Adipocyte (in vitro differentiated cells): ENCODE data around the gene RBBP7.

Experiments used
- DNase-seq: peaks from one replicate; pipeline ENCODE4 v3.0.0-alpha.2; 2015; ENCODE audit warnings: low read depth
- H3K27me3 ChIP-seq: replicated peaks from 2 replicates; pipeline ENCODE4 v1.7.0; 2013; ENCODE audit warnings: mild to moderate bottlenecking, low read length, moderate library complexity; ENCODE audit not compliant: control insufficient read depth, insufficient read depth
- H3K36me3 ChIP-seq: 2 replicates; pipeline ENCODE4 v1.7.0; 2013; ENCODE audit warnings: low read length, mild to moderate bottlenecking, moderate library complexity; ENCODE audit not compliant: control insufficient read depth, insufficient read depth, severe bottlenecking
- H3K4me1 ChIP-seq: 2 replicates; pipeline ENCODE4 v1.7.0; 2013; ENCODE audit warnings: mild to moderate bottlenecking, low read length, moderate library complexity; ENCODE audit not compliant: control insufficient read depth, insufficient read depth
- H3K4me3 ChIP-seq: 2 replicates; pipeline ENCODE4 v1.7.0; 2013; ENCODE audit warnings: mild to moderate bottlenecking, low read length, moderate library complexity
- H3K9ac ChIP-seq: 2 replicates; pipeline ENCODE4 v1.7.0; 2013; ENCODE audit warnings: mild to moderate bottlenecking, low read length, moderate library complexity
- H3K9me3 ChIP-seq: 2 replicates; pipeline ENCODE4 v1.7.0; 2013; ENCODE audit warnings: mild to moderate bottlenecking, low read length, moderate library complexity; ENCODE audit not compliant: control insufficient read depth

The RBBP7 gene

DNA sequence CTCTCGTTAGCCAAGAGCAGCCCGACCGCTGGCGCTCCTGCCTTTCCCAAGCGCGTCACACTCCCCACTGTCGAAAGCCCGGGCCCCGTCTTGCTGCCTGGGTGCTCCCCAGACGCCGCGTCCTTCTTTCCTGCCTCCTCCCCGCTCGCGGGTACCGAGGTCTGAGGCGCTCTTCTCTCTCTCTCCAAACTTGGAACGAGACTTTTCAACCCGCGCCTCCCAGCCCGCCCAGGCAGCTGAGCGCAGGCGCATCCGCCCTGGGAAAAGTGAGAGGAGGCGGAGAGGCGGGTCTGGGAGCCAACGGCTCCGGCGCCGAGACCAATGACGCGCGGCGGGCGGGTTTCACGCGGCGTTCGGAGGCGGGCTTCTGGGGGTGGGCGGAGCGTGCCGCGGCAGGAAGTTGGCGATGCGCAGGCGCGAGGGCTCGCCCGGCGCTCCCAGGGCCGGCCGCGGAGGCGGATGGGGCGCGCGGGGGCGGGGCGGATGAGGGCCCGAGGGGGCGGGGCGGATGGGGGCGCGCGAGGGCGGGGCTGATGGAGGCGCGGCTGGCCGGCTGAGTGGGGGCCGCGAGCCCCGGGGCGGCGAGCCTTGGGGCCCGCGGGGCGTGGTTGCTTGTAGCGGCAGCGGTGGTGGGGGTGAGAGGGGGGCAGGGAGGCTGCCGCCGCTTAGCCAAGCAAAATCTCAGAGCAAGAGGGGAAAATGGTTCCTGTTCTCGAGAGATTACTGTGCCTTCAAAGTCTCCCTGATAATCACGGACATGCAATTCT lies at the start of gene RBBP7:
Gene RBBP7, minus strand, starts transcription at position 268 of the 767 bp plus-strand sequence. CDS start 309 bp downstream, outside the sequence.
- Histone ChIP-seq H3K9ac (peak within 1 kb of the TSS; percentile 91), H3K4me1 (peaks cover 12% of the 10 kb centered on the region), H3K4me3 (peak within 1 kb of the TSS; percentile 84), H3K27me3 (no peaks in the 10 kb centered on the region), H3K9me3 (no peaks in the 10 kb centered on the region), H3K36me3 (no peaks in the 10 kb centered on the region)
- DNase-seq, result peak; percentile 98

DNA sequence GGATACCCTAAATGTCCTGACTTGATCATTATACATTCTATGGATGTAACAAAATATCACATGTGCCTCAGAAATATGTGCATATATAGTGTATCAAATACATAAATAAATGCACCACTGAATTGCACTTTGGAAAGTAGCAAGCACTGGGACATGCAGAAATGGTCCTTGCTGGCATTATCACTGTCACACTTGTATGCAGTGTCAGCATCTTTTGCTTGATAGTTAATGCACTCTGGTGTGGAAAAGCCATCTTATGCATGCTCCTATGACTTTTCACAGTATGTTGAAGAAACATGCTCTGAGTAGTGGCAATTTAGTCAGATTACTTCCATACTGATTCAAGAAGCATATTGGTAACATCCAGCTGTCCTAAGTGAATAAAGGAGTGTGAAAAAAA lies 48.8 kb upstream of the RBBP7 start:
- no peak for DNase-seq

DNA sequence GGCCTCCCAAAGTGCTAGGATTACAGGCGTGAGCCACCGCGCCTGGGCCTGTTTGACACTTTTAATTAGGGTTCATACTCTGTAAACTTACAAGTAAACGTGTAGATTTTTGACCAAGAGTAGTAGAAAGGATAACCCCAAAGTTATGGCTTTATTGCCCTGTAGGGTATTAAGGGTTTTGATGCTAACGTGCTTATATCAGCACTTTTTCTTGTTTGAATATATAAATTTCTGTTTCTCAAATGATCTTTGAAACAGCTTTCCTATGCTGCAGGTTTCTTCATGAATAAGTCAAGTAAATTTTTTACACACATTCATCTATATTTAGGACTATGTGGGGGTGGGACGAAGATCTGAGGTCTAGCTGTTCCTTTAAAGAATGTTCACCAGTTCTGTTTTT lies 47.0 kb upstream of the RBBP7 start:
- no peak for DNase-seq
- Histone ChIP-seq H3K36me3 (no peaks in the 10 kb centered on the region), H3K9me3 (no peaks in the 10 kb centered on the region), H3K4me1 (peaks cover 10% of the 10 kb centered on the region), H3K4me3 (no peak overlapping the region), H3K9ac (no peak overlapping the region), H3K27me3 (peaks cover 6% of the 10 kb centered on the region)

More for the DNA sequence above, 48.8 kb upstream of the RBBP7 start:
- peaks cover 6% of the 10 kb centered on the region for H3K27me3 ChIP-seq
- H3K9ac ChIP-seq, result no peak overlapping the region
- no peaks in the 10 kb centered on the region for H3K36me3 ChIP-seq
- peaks cover 10% of the 10 kb centered on the region for H3K4me1 ChIP-seq
- no peak overlapping the region for H3K4me3 ChIP-seq
- H3K9me3 ChIP-seq, result no peaks in the 10 kb centered on the region

DNA sequence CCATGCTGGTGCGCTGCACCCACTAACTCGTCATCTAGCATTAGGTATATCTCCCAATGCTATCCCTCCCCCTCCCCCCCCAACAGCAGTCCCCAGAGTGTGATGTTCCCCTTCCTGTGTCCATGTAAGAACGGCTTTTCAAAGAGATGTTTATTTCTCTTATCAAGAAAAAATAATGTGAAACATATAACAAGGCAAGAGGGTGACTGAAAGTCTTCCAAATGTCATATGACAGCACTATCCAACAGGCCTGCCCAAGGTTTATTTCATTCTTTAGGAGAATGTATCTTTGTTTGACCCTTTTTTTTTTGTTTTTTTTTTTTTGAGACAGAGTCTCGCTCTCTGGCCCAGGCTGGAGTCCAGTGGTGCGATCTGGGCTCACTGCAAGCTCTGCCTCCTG lies 46.4 kb upstream of the RBBP7 start:
- no peaks in the 10 kb centered on the region for H3K9me3 ChIP-seq
- peaks cover 3% of the 10 kb centered on the region for H3K27me3 ChIP-seq
- no peaks in the 10 kb centered on the region for H3K36me3 ChIP-seq
- DNase-seq, result no peak
- peaks cover 10% of the 10 kb centered on the region for H3K4me1 ChIP-seq
- H3K4me3 ChIP-seq, result no peak overlapping the region
- no peak overlapping the region for H3K9ac ChIP-seq

DNA sequence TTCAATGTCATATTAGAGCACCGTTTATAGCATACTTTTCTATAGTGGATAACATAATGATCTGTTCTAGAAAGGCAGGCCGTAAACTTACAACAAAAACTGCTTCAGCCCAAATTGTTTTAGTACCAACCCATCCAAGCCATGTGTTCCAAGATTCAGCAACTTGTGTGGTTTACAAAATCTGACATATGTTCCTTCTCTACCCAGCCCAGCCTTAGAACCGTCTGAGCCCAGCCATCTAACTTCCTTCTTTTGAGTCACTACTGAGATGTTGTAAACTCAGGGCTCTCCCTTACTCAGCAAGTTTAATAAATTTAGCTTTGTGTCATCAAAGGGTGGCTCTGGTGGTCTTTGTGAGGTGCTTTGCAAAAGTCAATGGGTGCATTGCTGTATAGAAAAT lies 43.9 kb upstream of the RBBP7 start:
- no peak for DNase-seq
- Histone ChIP-seq H3K36me3 (no peaks in the 10 kb centered on the region), H3K9me3 (no peaks in the 10 kb centered on the region), H3K9ac (no peak overlapping the region), H3K4me1 (peaks cover 10% of the 10 kb centered on the region), H3K27me3 (peaks cover 4% of the 10 kb centered on the region), H3K4me3 (no peak overlapping the region)

DNA sequence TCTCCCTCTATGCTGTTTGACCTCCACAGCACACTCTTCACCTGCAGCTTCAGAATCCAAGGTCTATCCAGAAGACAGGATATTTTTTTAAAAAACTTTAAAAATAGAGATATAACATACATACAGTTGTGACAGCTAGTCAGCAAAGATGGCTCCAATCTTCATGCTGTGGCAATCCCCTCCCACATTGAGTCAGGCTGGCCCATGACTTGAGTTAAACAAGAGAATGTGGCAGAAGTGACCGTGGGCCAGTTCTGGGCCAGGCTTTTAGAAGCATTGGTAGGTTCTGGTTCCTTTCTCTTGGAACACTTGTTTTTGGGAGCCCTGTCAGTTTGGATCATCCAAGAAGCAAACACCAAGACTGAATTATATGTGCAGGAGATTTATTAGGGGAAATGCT lies 40.2 kb upstream of the RBBP7 start:
- DNase-seq, result no peak
- peaks cover 4% of the 10 kb centered on the region for H3K27me3 ChIP-seq
- no peaks in the 10 kb centered on the region for H3K36me3 ChIP-seq
- H3K4me1 ChIP-seq, result no peaks in the 10 kb centered on the region
- no peak overlapping the region for H3K9ac ChIP-seq
- no peaks in the 10 kb centered on the region for H3K9me3 ChIP-seq
- no peak overlapping the region for H3K4me3 ChIP-seq

DNA sequence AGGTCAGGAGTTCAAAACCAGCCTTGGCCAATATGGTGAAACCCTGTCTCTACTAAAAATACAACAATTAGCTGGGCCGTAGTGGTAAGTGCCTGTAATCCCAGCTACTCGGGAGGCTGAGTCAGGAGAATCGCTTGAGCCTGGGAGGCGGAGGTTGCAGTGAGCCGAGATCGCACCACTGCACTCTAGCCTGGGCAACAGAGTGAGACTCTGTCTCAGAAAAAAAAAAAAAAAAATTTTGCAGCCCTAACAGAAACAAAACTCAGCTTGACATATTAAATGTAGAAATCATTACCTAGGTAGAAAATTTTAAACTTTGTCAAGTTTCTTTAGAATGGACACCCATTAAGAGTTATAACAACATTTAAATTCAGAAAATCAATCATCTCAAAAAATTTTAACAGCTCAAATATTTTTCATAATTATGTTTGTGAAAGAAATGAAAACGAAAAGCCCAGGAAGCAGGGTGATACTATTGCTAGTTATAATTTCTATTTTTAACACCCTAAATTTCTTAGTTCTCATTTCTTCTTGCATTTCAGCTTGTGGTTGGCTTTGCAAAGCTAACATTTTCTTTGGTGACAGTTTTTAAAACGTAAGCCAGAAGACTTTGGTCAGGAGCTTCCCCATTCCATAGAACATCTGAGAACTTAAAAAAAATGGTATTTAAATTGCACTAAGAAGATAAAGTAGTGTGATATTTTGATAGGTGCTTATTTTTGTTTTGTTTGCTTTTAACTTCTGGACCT lies 33.3 kb upstream of the RBBP7 start:
- Histone ChIP-seq H3K9me3 (no peaks in the 10 kb centered on the region), H3K27me3 (peaks cover 22% of the 10 kb centered on the region), H3K36me3 (no peaks in the 10 kb centered on the region), H3K9ac (no peak overlapping the region), H3K4me3 (no peak overlapping the region), H3K4me1 (no peaks in the 10 kb centered on the region)
- no peak for DNase-seq

DNA sequence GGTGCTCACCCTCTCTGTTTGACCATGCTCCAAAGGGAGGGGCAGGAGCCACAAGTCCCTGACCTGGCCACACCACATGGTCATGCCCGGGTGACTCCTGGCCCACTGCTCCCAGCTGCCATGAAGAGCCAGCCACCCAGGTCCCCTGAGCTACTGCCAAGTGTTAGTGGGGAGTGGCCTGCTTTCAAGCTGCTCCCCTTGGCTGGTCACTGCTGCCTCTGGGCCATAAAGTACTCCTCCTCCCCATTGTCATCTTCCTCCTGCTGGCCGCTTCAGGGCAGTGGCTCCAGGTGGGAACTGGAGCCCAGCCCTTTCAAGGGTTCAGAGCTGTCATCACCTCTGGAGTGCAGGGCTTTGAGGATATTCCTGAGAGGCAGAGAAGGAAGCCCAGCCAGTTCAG lies 27.3 kb upstream of the RBBP7 start:
- Histone ChIP-seq H3K4me1 (no peaks in the 10 kb centered on the region), H3K9ac (no peak overlapping the region), H3K27me3 (peaks cover 42% of the 10 kb centered on the region), H3K36me3 (no peaks in the 10 kb centered on the region), H3K4me3 (no peak overlapping the region), H3K9me3 (no peaks in the 10 kb centered on the region)
- no peak for DNase-seq

DNA sequence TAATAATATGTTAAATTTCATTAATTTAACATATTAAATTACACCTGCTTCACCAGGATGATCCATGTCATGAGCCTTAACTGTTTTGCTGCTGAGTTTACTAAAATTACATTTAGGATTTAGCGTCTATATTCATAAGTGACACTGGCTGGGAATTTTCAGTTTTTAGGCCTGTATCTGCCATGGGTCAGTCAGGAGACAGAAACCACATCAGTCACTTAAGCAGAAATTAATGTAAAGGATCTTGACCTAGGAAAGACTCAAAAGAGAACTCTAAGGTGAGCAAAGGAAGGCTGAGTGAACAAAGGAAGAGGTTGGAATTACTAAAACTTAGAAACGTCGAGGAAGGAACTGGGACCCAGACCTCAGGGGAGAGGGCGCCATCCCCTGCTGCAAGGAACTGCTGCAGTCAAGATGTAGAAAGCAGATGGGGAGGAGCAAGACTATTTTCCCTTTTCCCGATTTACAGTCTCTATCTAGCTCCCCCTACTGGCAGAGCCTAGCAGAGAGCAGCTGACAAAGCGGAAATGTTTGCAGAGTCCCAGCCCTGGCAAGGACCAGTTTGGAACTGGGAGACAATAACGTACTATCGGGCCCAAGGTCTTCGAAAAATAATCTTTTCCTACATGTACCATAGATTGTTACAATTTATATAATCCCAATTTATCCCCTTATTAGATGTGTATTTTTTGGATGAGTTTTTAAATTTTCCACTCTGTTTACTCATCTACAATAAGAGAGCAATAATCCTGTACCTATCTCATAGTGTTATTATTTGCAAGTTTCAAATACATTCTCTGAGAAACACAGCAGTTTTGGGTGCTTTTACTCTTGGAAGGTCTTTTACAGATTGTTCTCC lies 22.6 kb upstream of the RBBP7 start:
- no peaks in the 10 kb centered on the region for H3K4me1 ChIP-seq
- no peak overlapping the region for H3K9ac ChIP-seq
- no peaks in the 10 kb centered on the region for H3K9me3 ChIP-seq
- H3K4me3 ChIP-seq, result no peak overlapping the region
- peak; percentile 90 for DNase-seq
- peaks cover 32% of the 10 kb centered on the region for H3K27me3 ChIP-seq
- no peaks in the 10 kb centered on the region for H3K36me3 ChIP-seq

DNA sequence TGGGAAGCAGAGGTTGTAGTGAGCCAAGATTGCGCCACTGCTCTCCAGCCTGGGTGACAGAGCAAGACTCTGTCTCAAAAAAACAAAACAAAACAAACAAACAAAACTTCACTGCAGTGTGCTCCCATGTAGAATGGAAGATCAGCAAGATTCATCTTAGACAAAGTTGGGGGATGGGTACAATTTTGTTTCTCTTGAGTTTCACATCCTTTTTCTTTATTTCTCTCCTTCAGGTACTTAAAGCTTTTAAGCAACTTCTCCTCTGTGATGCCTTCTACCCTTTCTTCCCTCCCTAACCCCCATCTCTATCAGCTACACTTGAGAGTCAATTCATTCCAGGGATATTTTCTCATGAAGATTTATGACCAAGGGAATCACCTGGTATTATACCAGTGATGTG lies 15.5 kb upstream of the RBBP7 start:
- Histone ChIP-seq H3K9me3 (no peaks in the 10 kb centered on the region), H3K4me1 (no peaks in the 10 kb centered on the region), H3K4me3 (no peak overlapping the region), H3K9ac (no peak overlapping the region), H3K36me3 (no peaks in the 10 kb centered on the region), H3K27me3 (peaks cover 37% of the 10 kb centered on the region)
- no peak for DNase-seq

DNA sequence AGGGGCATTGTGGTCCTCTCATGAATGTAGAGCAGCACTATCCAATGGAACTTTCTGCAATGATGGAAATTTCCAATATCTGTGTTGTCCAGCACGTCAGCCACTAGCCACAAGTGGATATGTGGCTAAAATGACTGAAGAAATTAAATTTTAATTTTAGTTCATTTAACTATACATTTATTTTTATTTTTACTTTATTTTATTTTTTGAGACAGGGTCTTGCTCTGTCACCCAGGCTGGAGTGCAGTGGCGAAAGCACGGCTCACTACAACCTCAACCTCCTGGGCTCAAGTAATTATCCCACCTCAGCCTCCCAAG lies 13.3 kb upstream of the RBBP7 start:
- Histone ChIP-seq H3K36me3 (no peaks in the 10 kb centered on the region), H3K9me3 (no peaks in the 10 kb centered on the region), H3K4me1 (no peaks in the 10 kb centered on the region), H3K27me3 (peaks cover 34% of the 10 kb centered on the region), H3K9ac (no peak overlapping the region), H3K4me3 (no peak overlapping the region)
- DNase-seq, result no peak
